GM18498 (cell line): ENCODE results near the gene TKFC.

ENCODE experiments used
- ATAC-seq: cut with Tn5 transposase; IDR thresholded peaks from one replicate; pipeline ENCODE4 v1.9.1; 2021; ENCODE audit warnings: mild to moderate bottlenecking, moderate library complexity; ENCODE audit not compliant: unreplicated experiment

The TKFC gene

GRCh38 chr11:61315260-61315659 lies 17.8 kb upstream of the TKFC start:
- ATAC-seq, result no peak

GRCh38 chr11:61325649-61326414 lies 7.2 kb upstream of the TKFC start:
- no peak for ATAC-seq

GRCh38 chr11:61327669-61328071 lies 5.4 kb upstream of the TKFC start:
- ATAC-seq, result no peak

- ATAC-seq, result no peak
Measured at GRCh38 chr11:61328351-61328750, 4.7 kb upstream of the TKFC start.

- ATAC-seq, result no peak
Measured at GRCh38 chr11:61329871-61330270, 3.2 kb upstream of the TKFC start.

- ATAC-seq, result no peak
Measured at GRCh38 chr11:61331651-61332050, 1.4 kb upstream of the TKFC start.

- ATAC-seq, result no peak
Measured at GRCh38 chr11:61332281-61332796, 689 bp upstream of the TKFC start.

- ATAC-seq, result no peak
Measured at GRCh38 chr11:61333550-61334433, 764 bp downstream of the TKFC start.

- no peak for ATAC-seq
Measured at GRCh38 chr11:61334434-61335354, 1.7 kb downstream of the TKFC start.

- no peak for ATAC-seq
Measured at GRCh38 chr11:61335355-61335710, 2.3 kb downstream of the TKFC start.

- ATAC-seq, result peak; percentile 51
Measured at GRCh38 chr11:61336171-61336935, 3.3 kb downstream of the TKFC start.

GRCh38 chr11:61337706-61338470 lies 4.9 kb downstream of the TKFC start:
- ATAC-seq, result no peak

GRCh38 chr11:61338783-61339489 lies 5.9 kb downstream of the TKFC start:
- ATAC-seq, result no peak

- ATAC-seq, result no peak
Measured at GRCh38 chr11:61339490-61339878, 6.5 kb downstream of the TKFC start.

- no peak for ATAC-seq
Measured at GRCh38 chr11:61340979-61341378, 8.0 kb downstream of the TKFC start.

- no peak for ATAC-seq
Measured at GRCh38 chr11:61341706-61342105, 8.7 kb downstream of the TKFC start.

- ATAC-seq, result no peak
Measured at GRCh38 chr11:61342207-61342803, 9.3 kb downstream of the TKFC start.
